Activated CD8-positive, alpha-beta memory T cell treated with anti-CD3 and anti-CD28 coated beads for 48 hours (primary cell): ENCODE measurements around the gene NFKBIB.
A peak's percentile ranks its signal among the peaks of the same experiment; 100 is the strongest.
"Not testable (repeated sequence)": the region's sequence is repeated elsewhere in the genome, so short reads cannot be mapped to it uniquely, and the experiment has no call there.

Source experiments
- DNase-seq, 3 experiments: peaks; one replicate each; pipeline ENCODE4 v3.0.0-alpha.2; 2020; ENCODE audit warnings: low read depth in 2 of 3, low spot score in 2 of 3

Gene NFKBIB

DNA sequence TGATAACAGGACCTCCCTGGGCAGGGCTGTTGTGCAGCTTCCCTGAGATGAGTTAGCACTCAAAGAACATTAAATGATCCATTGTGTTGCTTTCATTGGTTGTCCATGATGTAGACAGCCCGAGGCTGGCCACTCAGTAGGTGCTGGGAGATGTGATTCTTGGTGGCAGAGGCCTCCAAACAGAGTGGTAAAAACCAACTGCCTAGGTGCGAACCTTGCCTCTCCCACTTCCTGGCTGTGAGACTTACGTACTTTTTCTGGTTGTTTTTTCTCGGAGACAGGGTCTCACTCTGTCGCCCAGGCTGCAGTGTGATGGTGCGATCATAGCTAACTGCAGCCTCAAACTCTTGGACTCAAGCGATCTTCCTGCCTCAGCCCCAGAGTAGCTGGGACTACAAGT is 24.6 kb downstream of the NFKBIB start:
- DNase-seq, result no peak

DNA sequence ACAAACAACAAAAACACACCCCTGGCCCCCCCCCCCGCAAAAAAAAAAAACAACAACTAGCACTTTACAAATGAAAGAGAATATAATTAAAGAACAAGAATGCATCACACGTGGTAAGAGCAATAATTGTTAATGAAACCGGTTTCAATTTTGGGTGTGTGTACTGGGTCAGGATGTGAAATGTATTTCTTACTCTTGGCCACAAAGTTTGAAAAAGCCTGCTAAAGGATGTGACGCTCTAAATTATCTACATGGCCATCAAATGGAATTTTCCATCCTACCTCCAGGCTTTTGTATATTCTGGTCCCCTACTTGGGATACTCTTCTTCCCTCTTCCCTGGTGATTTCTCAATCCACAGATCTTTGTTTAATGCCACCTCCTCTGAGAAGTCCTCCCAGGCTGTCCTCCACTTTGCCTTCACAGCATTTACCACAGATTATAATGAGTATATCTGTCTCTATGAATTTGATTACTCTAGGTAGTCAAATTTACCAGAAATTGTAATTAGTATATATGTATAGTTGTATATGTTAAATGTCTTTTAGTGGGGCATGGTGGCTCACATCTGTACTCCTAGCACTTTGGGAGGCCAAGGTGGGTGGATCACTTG is 28.7 kb downstream of the NFKBIB start:
- no peak for DNase-seq

DNA sequence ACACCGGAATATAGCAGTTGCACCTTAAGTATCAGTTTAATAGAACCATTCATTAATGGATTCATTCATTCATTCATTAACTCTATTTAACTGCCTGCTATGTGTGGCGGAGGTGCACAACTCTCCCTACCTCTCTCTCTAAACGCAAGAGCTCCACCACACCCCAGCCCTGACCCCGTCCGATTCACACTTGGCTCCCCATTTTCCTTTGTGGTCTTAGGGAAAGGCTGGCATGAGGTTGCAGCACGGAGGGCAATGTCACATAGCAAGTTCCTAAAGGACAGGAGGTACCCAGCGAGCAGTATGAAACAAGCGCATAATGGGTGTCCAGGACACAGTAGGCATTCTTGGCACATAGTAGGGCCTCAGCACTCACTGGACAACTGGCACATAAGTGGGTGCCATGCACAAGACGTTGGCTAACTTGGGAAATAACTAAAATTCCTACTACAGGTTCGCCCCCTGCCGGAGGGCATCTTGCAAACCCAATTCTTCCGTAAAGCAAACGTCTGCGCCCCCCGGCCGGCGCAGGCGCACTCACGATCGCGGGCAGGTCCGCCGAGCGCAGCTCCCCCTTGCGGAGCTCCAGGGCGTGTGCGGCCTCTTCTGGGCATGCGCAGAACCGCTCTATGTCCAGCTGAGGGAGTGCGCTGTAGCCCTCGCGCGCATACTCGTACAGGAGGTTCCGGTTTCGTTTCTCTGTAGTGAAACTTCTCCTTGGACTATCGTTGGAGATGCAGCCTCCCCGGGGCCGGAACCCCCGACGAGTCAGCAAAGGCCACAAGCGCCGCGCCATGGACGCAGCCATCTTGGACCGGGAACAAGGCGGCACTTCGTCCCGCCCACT is 30.4 kb downstream of the NFKBIB start, which contains the start of gene SARS2:
SARS2 (minus strand) TSS at position 835 of the 847 bp plus-strand sequence; CDS start at position 808, 27 bp downstream.
- peak; percentile 85 to 96 (median 92) for DNase-seq

DNA sequence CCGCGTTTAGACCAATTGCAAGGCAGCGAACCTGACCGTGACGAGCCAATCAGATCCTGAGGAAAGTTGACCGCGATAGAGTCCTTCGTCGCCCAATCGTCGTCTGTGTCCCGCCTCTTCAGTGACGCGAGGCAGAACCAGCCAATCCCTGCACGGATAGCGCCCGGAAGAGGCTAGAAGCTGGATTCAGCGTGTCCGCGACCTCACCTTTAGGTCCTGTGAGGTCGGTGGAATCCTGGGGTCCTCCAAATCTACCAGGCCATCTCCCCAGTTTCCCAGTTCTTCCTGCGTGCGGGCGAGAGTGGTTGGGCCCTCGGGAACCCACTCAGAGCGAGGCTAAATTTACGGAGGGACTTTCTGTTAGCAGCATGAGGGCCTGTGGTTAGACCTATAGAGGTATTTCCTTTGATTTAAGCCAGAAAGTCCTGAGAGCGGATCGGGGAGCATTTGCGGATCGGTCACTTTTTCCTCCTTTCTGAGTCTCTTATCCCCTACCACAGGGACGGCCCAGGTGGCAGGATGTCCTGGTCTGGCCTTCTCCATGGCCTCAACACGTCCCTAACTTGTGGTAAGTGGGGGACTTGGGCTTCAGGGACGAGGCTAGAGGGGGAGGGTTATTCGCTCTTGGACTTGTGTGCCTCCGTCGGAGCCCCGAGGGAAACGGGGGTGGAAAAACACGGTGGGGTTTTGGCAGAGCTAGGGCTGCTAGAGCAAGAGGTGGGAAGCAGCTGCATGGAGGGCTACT is 31.2 kb downstream of the NFKBIB start, which contains the start of gene MRPS12:
MRPS12 (plus strand) TSS at position 169 of the 745 bp plus-strand sequence; CDS start at position 520, 351 bp downstream.
- peak in 1 of 3 experiments; percentile 92 for DNase-seq

DNA sequence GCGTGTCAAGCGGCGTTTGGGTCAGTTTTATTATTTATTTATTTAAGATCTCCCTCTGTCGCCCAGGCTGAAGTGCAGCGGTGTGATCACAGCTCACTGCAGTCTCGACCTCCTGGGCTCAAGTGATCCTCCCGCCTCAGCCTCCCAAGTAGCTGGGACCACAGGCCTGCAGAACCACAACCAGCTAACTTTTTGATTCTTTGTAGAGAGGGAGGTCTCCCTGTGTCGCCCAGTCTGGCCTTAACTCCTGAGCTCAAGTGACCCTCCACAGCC is 31.7 kb downstream of the NFKBIB start:
- DNase-seq, result no peak

DNA sequence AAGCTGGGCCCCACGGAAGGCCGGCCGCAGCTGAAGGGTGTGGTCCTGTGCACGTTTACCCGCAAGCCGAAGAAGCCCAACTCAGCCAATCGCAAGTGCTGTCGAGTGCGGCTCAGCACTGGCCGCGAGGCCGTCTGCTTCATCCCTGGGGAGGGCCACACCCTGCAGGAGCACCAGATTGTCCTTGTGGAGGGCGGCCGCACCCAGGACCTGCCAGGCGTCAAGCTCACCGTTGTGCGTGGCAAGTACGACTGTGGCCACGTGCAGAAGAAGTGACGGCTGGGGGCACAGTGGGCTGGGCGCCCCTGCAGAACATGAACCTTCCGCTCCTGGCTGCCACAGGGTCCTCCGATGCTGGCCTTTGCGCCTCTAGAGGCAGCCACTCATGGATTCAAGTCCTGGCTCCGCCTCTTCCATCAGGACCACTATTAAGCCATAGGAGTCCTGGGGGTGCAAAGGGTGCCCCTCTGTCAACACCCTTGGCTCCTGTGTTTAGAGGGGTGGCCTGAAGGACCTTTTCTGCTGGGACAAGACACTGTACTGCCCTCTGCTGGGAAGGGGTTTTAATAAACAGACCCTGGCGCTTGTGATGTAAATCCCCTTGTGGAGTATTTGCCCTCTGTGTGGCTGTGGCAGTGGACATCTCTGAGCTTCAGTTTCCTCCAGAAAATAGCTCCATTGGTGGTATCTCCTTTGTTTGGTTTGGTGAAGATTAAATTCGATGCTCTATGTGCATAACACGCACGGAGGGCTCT is 32.8 kb downstream of the NFKBIB start:
- no peak for DNase-seq

DNA sequence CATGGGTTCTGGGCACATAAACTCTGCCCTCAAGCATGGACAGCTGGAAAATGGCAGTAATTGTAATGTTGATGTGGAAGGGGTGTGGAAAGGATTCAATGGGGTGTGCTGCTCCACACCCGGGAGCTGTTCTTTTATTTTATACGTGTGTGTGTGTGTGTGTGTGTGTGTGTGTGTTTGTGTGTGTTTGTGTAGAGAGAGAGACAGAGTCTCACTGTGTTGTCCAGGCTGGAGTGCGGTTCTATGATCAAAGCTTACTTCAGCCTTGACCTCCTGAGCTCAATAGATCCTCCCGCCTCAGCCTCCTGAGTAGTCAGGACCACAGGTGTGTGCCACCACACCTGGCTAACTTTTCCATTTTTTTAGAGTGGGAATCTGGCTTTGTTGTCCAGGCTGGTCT is 33.8 kb downstream of the NFKBIB start:
- no peak for DNase-seq

DNA sequence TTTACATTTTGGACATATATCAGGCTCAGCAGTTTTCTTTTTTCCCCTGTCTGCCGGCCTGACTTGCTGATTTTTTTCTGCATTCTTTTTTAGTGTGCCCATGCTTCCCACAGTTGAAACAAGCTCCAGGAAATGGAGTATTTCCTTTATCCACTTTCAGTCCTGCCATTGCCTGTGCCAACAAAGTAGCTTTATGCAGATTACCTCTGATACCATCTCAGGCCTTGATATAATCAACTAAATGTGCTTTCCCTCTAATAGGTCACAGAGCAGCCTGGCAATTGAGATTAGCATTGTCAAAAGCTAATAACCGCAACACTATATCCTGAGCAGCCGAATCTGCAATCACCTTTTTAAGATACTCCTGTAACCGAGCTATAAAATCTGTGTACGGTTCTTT is 40.2 kb downstream of the NFKBIB start:
- DNase-seq, result no peak

DNA sequence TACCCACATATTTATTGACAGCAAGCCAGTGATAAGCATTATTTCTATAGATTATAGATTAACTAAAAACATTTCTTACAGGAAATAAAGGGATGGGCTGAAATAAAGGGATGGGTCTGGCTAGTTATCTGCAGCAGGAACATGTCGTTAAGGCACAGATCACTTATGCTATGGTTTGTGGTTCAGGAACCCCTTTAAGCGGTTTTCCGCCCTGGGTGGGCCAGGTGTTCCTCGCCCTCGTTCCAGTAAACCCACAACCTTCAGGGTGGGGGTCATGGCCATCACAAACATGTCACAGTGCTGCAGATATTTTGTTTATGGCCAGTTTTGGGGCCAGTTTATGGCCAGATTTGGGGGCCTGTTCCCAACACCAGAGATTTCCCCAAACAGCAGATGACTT is 41.7 kb downstream of the NFKBIB start:
- not testable (repeated sequence) for DNase-seq

DNA sequence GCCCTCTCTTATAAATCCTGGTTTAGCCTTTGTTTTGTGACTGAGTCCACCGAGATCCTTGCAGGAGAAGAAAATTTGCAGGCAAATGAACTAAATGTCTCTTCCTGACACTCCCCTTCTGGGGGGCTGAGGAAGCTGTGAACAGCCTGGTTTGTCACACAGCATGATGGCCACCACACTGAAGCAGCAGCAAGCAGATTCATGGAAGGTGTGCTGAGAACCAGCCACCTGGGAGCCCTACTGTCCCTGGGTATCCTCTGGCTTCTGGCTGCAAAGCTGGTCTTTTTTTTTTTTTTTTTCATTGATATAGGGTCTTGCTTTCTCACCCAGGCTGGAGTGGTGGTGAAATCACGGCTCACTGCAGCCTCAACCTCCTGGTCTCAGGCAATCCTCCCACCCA is 42.2 kb downstream of the NFKBIB start:
- no peak for DNase-seq

DNA sequence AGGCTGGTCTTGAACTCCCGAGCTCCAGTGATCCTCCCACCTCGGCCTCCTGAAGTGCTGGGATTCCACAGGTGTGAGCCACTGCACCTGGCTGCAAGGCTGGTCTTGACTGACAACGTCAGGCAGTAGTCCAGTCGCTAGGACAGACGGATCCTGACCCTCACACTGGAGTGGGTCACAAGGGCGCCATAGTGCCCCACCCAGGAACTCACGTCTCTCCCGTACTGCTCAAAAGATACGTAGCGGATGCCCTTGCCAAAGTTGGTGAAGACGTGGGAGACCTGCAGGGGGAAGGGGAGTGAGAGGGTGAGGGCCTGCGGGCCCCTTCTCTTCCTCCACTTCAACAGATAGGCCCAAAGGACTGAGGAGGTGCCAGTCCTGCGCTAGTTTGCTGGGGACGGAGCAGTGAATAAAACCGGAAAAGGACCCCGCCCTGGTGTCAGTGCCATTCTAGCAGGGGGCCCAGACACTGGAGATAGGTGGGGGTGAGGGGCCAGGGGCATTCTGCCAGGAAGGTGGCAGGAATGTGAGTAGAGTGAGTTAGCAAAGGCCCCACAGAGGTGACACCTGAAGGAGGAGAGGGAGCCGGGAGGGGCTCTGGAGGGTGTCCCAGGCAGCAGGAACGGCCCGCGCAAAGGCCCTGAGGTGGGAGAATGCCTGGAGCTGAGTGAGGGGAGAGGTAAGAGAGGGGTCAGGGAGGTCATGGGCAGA is 42.9 kb downstream of the NFKBIB start:
- DNase-seq, result no peak

DNA sequence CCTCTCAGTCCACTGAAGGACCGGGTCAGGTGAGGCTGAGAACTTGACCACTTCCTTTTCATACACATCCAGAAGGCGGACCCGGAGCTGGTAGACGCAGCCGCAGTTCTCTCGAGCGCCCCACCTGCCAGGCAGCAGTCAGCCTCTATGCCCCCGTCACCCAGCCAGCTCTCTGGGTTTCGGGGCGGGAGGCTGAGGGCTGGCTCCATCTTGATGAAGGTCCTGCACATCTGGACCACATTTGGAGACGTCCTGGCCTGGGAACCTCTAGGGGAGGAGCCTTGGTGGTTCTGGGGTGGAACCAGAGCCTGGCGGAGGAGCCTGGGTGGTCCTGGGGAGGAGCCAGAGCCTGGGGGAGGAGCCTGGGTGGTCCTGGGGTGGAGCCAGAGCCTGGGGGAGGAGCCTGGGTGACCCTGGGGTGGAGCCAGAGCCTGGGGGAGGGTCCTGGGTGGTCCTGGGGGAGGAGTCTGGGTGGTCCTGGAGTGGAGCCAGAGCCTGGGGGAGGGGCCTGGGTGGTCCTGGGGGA is 45.3 kb downstream of the NFKBIB start:
- no peak for DNase-seq

DNA sequence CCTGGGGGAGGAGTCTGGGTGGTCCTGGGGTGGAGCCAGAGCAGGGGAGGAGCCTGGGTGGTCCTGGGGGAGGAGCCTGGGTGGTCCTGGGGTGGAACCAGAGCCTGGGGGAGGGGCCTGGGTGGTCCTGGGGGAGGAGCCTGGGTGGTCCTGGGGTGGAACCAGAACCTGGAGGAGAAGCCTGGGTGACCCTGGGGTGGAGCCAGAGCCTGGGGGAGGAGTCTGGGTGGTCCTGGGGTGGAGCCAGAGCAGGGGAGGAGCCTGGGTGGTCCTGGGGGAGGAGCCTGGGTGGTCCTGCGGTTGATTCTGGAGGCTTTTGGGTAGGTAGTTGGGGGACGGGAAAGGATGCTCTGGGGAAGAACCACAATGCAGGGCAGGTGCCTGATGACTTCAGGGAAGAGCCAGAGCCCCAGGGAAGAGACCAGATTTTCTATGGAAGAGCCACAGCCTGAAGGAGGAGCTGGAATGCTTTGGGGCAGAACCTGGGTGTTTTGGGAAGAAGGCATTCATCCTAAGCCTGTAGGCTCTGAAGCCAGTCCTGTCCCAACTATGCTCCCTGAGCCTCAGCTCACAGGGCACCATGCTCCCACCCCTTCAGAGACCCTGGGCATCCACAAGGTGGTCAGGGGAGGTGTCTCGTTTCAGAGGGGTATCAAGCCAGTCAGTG is 45.9 kb downstream of the NFKBIB start:
- DNase-seq, result no peak

DNA sequence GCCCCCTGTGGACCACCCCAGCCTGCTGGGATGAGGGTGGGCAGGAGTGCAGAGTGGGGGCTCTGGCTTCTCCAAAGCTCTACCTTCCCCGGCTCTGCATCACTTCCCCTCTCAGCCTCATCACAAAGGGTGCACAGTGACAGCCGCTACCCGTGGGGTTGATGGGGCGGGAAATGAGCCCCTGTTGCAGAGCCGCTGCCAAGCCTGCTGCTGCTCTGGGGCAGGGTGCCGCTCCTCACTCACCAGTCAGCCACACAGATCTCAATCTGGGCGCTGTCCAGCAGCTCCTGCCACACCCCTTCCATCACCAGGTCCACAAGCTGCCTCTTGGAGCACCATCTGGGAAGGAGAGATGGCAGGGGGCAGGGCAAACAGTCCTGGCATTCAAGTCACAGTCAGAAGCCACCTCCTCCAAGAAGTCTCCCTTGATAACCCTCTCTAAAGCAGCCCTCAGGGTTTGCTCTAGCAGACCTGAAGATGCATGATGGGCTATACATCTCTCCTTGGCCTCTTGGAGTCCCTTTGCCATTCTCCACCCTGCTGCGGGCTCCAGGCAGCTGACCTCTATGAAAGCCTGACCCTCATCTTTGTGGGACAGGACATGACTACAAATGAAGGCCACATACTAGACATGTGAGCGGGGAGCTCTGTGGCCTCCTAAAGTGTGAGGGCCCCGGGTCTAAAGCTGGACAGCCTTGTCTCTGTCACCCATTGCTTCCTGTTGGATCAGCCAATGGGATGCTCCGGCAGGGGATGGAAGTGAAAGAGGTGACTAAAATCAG is 46.7 kb downstream of the NFKBIB start:
- no peak for DNase-seq

DNA sequence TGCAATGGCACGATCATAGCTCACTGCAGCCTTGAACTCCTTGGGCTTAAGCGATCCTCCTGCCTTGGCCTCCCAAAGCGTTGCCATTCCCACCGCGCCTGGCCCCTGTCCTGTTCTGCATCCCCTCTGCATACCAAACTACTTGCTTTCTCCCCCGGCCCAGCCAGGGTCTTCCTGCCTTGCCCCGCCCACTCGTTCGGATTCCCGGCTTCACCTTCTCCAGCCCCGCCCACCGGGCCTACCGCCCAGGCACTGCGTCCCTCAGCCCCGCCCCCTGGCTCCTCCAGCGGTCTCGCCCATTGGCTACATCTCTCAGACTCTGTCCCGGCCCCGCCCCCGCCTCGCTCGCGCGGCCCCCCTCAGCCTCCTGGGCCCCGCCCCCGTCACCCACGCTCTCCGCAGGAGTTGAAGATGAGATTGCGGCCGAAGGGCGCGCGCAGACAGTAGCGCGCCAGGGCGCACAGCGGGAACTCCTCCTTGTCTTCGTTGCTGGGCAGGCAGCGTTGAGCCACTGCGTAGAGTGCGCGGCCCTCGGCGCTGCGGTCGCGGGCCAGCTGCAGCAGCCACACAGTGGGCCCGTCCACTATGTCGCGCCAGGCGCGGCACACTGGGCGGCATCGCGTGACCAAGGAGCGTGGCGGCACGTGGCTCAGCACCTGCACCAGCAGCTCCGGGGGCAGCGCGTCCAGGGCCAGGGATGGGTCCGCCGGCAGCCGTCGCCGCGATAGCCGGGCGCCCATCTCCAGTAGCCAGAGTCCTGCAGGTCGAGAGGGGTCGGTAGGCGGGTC is 50.0 kb downstream of the NFKBIB start:
- peak; percentile 47 to 67 (median 58) for DNase-seq

DNA sequence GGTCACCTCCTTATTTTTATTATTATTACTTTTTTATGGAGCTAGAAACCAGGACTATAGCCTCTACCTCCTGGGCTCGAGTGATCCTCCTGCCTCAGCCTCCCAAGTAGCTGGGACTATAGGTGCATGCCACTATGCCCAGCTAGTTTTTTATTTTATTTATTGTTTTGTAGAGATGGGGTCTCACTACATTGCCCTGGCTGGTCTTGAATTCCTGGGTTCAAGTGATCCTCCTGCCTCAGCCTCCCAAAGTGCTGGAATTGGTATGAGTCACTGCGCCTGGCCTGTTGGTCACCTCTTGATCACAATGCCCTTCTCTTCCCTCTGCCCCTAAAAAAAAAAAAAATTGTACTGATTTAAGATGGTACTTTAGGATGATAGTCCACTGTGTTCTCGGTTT is 51.4 kb downstream of the NFKBIB start:
- no peak for DNase-seq

DNA sequence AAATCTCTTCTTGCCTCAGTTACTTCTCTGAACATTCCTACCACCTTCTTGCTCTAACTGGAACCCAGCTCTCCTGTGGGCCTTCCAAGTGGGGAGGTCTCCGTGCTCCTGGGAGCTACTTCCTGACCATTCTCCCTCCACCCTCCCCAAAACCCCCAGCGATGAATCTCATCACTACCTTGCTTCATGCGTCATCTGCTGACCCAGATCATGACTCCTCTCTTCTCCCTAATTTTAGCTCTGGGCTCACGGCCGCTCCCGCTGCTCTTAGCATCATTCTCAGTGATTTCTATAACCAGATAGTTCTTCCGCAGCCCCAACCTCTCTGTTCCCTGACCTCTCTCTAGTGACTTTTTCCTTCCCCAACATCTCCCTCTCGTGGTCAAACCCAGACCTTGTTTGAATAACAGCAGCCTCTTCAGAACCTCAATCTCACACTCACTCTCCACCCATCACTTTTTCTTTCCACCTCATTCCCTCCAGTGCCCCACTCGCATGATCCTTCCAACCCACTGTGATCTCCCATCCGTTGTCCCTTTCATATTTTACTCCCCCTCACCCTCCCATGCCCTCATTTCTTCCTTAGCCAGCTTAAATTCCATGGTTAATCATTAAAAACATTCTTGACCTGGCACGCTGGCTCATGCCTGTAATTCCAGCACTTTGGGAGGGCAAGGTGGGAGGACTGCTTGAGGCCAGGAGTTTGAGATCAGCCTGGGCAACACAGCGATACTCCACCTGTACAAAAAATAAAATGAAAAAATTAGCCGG is 52.8 kb downstream of the NFKBIB start:
- no peak for DNase-seq

DNA sequence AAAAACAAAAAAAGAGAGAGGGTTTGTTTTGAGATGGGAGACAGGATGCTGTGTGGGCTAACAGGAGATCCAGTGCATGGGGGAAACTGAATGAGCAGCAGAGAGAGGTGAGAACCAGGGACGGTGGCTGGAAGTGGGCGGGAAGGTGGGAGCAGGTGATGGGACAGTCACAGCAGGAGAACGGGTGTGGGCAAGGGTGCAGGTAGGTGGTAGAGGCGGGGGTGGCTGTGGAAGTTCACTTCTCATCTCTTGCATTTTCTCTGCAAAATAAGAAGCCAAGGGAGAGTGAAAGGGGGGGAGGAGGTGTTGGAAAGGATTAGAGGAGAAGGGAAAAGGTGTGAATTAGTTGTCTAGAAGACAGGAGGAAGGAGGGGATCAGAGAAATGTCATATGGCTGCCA is 53.9 kb downstream of the NFKBIB start:
- DNase-seq, result no peak
